ENCODE data around the gene KRTAP4-3. TPM values are rescaled to one million over a fixed set of nuclear protein-coding genes. Genes with fewer than 3 reads are reported as not detected.

Gene KRTAP4-3
- not detected in 3 replicates for total RNA-seq
- long read RNA-seq, result 0 reads

DNA sequence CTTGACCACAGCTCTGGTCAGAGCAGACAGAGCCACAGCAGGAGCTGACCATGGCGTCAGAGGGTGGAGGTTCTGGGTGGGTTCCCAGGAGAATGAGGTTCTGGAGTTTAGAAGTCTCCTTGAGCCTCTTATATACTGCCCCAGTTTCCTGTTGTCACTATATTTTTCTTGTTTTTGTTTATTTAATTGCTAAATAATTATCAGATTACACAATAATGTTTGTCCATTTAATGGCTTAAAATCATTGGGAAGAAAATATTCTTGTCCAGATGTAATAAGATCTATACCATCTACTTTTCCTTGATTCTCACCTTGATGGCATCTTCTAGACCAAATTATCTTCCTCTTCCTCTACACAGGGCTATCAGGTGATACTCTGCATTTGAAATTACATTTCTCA is at the start of gene KRTAP4-3:
Gene KRTAP4-3 (minus strand): TSS at position 101 of the 400 bp plus-strand sequence. CDS start 49 bp downstream, at position 52.
- no peaks in the 10 kb centered on the region for H3K9me3 Mint-ChIP-seq (ENCODE audit: low read depth)
- H3K4me1 Mint-ChIP-seq (ENCODE audit: low read depth), result no peaks in the 10 kb centered on the region
- TF ChIP-seq, protein P1, sequence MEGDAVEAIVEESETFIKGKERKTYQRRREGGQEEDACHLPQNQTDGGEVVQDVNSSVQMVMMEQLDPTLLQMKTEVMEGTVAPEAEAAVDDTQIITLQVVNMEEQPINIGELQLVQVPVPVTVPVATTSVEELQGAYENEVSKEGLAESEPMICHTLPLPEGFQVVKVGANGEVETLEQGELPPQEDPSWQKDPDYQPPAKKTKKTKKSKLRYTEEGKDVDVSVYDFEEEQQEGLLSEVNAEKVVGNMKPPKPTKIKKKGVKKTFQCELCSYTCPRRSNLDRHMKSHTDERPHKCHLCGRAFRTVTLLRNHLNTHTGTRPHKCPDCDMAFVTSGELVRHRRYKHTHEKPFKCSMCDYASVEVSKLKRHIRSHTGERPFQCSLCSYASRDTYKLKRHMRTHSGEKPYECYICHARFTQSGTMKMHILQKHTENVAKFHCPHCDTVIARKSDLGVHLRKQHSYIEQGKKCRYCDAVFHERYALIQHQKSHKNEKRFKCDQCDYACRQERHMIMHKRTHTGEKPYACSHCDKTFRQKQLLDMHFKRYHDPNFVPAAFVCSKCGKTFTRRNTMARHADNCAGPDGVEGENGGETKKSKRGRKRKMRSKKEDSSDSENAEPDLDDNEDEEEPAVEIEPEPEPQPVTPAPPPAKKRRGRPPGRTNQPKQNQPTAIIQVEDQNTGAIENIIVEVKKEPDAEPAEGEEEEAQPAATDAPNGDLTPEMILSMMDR (IDR thresholded peaks at IDR 0.05), result no peak
- H3K4me3 Mint-ChIP-seq (ENCODE audit: unreplicated experiment), result no peak within 1 kb of the TSS
- H3K27me3 Mint-ChIP-seq (ENCODE audit: low read depth), result peaks cover 11% of the 10 kb centered on the region
- H3K36me3 Mint-ChIP-seq (ENCODE audit: low read depth), result no peaks in the 10 kb centered on the region
- H3K27ac Mint-ChIP-seq (ENCODE audit: unreplicated experiment), result no peak within 1 kb of the TSS
- DNase-seq (ENCODE audit: low spot score), result no peak

DNA sequence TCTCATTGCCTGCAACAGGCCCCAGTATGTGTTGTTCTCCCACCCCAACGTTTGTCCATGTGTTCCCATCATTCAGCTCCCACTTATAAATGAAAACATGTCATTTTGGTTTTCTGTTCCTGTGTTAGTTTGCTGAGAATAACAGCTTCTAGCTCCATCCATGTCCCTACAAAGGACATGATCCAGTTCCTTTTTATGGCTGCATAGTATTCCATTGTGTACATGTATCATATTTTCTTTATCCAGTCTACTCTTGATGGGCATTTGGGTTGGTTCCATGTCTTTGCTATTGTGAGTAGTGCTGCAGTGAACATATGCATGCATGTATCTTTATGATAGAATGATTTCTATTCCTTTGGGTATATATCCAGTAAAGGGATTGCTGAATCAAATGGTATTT is 47.7 kb upstream of the KRTAP4-3 start:
- Mint-ChIP-seq H3K9me3 (ENCODE audit: low read depth) (peaks cover 12% of the 10 kb centered on the region), H3K4me3 (ENCODE audit: unreplicated experiment) (no peak overlapping the region), H3K27ac (ENCODE audit: unreplicated experiment) (no peak overlapping the region), H3K4me1 (ENCODE audit: low read depth) (no peaks in the 10 kb centered on the region), H3K36me3 (ENCODE audit: low read depth) (peaks cover 8% of the 10 kb centered on the region), H3K27me3 (ENCODE audit: low read depth) (peaks cover 21% of the 10 kb centered on the region)
- TF ChIP-seq, protein P1 (IDR thresholded peaks at IDR 0.05), result no peak
- DNase-seq (ENCODE audit: low spot score), result no peak

DNA sequence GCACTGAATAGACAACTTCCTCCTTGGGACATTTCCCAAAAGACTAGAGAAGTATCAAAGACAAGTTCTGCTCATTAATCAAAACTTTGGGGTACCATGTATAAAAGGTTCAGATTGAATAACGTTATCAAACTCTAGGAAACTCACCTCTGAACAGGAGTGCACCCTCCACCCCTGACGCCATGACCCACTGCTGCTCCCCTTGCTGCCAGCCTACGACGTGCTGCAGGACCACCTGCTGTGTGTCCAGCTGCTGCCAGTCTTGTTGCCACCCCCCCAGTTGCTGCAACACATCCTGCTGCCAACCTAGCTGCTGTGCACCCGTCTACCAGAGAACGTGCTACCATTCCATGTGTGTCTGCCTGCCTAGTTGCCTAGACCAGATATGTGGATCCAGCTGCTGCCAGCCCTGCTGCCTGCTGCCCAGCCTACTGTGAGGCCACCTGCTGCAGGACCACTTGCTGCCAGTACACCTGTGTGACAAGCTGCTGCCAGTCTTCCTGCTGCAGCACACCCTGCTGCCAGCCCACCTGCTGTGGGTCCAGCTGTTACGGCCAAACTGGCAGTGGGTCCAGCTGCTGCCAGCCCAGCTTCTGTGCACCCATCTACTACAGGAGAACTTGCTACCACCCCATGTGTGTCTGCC is 44.6 kb upstream of the KRTAP4-3 start:
- H3K4me1 Mint-ChIP-seq (ENCODE audit: low read depth), result no peaks in the 10 kb centered on the region
- H3K27me3 Mint-ChIP-seq (ENCODE audit: low read depth), result peaks cover 36% of the 10 kb centered on the region

DNA sequence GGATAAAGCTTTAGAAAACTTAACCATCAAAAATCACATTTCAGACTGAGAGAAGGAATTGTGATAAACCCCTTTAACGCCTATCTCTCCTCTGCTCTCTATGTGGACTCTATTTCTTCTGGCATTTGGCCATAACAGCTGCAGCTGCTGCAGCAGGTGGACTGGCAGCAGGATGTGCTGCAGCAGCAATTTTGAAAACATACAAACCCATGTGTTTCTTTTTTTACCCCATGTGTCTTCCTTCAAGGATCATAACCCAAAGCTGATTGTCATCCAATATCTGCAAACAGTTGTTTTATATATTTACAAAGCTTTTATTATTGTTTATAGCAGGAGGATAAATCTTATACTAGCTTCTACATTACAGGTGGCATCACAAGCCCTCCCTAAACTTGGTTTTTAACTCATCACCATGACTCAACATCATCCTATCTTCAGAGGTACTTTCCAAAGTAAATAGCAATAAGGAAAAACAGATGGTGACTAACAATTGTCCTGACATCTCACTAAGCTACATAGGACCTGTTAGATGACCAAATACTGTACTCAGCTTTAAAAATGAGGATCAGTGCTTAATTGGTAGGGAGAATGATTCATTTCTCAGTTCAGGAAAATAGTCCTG is 43.9 kb upstream of the KRTAP4-3 start:
- H3K27ac Mint-ChIP-seq (ENCODE audit: unreplicated experiment), result no peak overlapping the region
- H3K9me3 Mint-ChIP-seq (ENCODE audit: low read depth), result peaks cover 10% of the 10 kb centered on the region
- no peaks in the 10 kb centered on the region for H3K4me1 Mint-ChIP-seq (ENCODE audit: low read depth)
- no peak for DNase-seq (ENCODE audit: low spot score)
- H3K36me3 Mint-ChIP-seq (ENCODE audit: low read depth), result peaks cover 6% of the 10 kb centered on the region
- H3K27me3 Mint-ChIP-seq (ENCODE audit: low read depth), result peaks cover 35% of the 10 kb centered on the region
- no peak overlapping the region for H3K4me3 Mint-ChIP-seq (ENCODE audit: unreplicated experiment)
- TF ChIP-seq, protein P1 (IDR thresholded peaks at IDR 0.05), result no peak

More for the DNA sequence above, 44.6 kb upstream of the KRTAP4-3 start:
- H3K36me3 Mint-ChIP-seq (ENCODE audit: low read depth), result peaks cover 6% of the 10 kb centered on the region
- TF ChIP-seq, protein P1 (IDR thresholded peaks at IDR 0.05), result no peak
- H3K4me3 Mint-ChIP-seq (ENCODE audit: unreplicated experiment), result no peak overlapping the region
- no peak overlapping the region for H3K27ac Mint-ChIP-seq (ENCODE audit: unreplicated experiment)
- DNase-seq (ENCODE audit: low spot score), result peak; percentile 47
- peaks cover 10% of the 10 kb centered on the region for H3K9me3 Mint-ChIP-seq (ENCODE audit: low read depth)

DNA sequence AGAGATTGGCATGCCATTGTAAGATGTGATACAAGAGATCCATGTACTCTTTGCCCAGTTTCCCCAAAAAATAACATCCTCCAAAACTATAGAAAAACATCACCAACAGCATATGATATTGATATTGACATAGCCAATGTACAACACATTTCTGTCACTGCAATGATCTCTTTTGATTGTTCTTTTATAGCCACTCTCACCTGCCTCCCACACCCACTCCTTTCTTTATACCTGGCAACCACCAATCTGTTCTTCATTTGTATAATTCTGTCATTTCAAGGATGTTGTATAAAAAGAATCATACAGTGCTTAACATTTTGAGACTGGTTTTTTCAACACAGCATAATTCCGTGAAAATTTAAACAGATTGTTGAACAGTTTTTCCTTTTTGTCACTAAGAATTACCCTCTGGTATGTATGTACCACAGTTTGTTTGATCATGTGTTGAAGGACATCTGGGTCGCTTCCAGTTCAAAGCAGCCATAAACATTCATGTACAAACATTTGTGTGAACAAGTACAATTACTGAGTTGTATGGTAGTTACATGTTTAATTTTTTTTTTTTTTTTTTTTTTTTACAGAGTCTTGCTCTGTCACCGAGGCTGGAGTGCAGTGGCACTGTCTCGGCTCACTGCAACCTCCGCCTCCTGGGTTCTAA is 31.5 kb upstream of the KRTAP4-3 start:
- Mint-ChIP-seq H3K4me3 (ENCODE audit: unreplicated experiment) (no peak overlapping the region), H3K27me3 (ENCODE audit: low read depth) (no peaks in the 10 kb centered on the region), H3K4me1 (ENCODE audit: low read depth) (peaks cover 3% of the 10 kb centered on the region), H3K27ac (ENCODE audit: unreplicated experiment) (no peak overlapping the region), H3K9me3 (ENCODE audit: low read depth) (peaks cover 6% of the 10 kb centered on the region), H3K36me3 (ENCODE audit: low read depth) (no peaks in the 10 kb centered on the region)
- TF ChIP-seq, protein P1 (IDR thresholded peaks at IDR 0.05), result no peak
- DNase-seq (ENCODE audit: low spot score), result no peak
